GM12878 (cell line): ENCODE data around the gene EHD1. TPM values are rescaled to one million over a fixed set of nuclear protein-coding genes. Genes with fewer than 3 reads are reported as not detected.

Source experiments
- DPF2 ChIP-seq: fragments of 450-650 bp; IDR thresholded peaks from 2 replicates; pipeline ENCODE4 v1.6.1; 2017; ENCODE audit warnings: mild to moderate bottlenecking
- EP300 ChIP-seq, 2 experiments: fragments of 150-350 bp in 1 of 2; IDR thresholded peaks; 2 replicates each; pipeline ENCODE4 v1.6.1; 2011 to 2012; ENCODE audit warnings: low read depth in 2 of 2, low read length in 2 of 2, borderline replicate concordance in 1 of 2, improper control_type of control experiment in 1 of 2, inconsistent platforms in 1 of 2; ENCODE audit not compliant: control insufficient read depth in 1 of 2
- KDM1A ChIP-seq: fragments of 200-600 bp; sonication (generic); IDR thresholded peaks from 2 replicates; pipeline ENCODE4 v1.6.1; 2016; ENCODE audit warnings: borderline replicate concordance
- MYC ChIP-seq: IDR thresholded peaks from 2 replicates; pipeline ENCODE4 v1.6.1; 2011; ENCODE audit warnings: mild to moderate bottlenecking, low read length, moderate library complexity, inconsistent platforms; ENCODE audit not compliant: insufficient read depth, insufficient replicate concordance, insufficient read length, severe bottlenecking
- NFYA ChIP-seq: IDR thresholded peaks from 2 replicates; pipeline ENCODE4 v1.6.1; 2011; ENCODE audit warnings: low read depth, mild to moderate bottlenecking, low read length, improper control_type of control experiment, borderline replicate concordance
- NR2C2 ChIP-seq: IDR thresholded peaks from 2 replicates; pipeline ENCODE4 v1.6.1; 2011; ENCODE audit warnings: borderline replicate concordance, low read depth; ENCODE audit not compliant: control insufficient read depth, insufficient read length
- NRF1 ChIP-seq: conservative IDR thresholded peaks from 2 replicates; pipeline ENCODE4 v1.6.1; 2011; ENCODE audit warnings: mild to moderate bottlenecking, low read depth, low read length, improper control_type of control experiment
- PAX5 ChIP-seq: IDR thresholded peaks from 2 replicates; pipeline ENCODE4 v1.6.1; 2011; ENCODE audit warnings: low read depth, low read length, borderline replicate concordance
- POLR2A ChIP-seq: IDR thresholded peaks from 2 replicates; pipeline ENCODE4 v1.6.1; 2011; ENCODE audit warnings: low read depth, mild to moderate bottlenecking, low read length
- POU2F2 ChIP-seq: IDR thresholded peaks from 3 replicates; pipeline ENCODE4 v1.6.1; 2011; ENCODE audit warnings: low read depth, mild to moderate bottlenecking, low read length, borderline replicate concordance
- SKIL ChIP-seq: fragments of 450-650 bp; IDR thresholded peaks from 2 replicates; pipeline ENCODE4 v1.6.1; 2017; ENCODE audit warnings: mild to moderate bottlenecking, low read depth, inconsistent platforms; ENCODE audit not compliant: poor library complexity, severe bottlenecking
- SPI1 ChIP-seq: IDR thresholded peaks from 2 replicates; pipeline ENCODE4 v1.6.1; 2011; ENCODE audit warnings: low read depth, mild to moderate bottlenecking, low read length, moderate library complexity, borderline replicate concordance; ENCODE audit not compliant: insufficient read depth
- SREBF2 ChIP-seq: IDR thresholded peaks from 2 replicates; pipeline ENCODE4 v1.6.1; 2012; ENCODE audit warnings: mild to moderate bottlenecking, low read length
- TAF1 ChIP-seq: IDR thresholded peaks from 2 replicates; pipeline ENCODE4 v1.6.1; 2011; ENCODE audit warnings: mild to moderate bottlenecking, low read depth, low read length, borderline replicate concordance
- TBL1XR1 ChIP-seq: IDR thresholded peaks from 2 replicates; pipeline ENCODE4 v1.6.1; 2012; ENCODE audit warnings: low read depth, low read length, improper control_type of control experiment
- TCF12 ChIP-seq: IDR thresholded peaks from 2 replicates; pipeline ENCODE4 v1.6.1; 2011; ENCODE audit warnings: low read depth, mild to moderate bottlenecking, low read length
- YY1 ChIP-seq: IDR thresholded peaks from 2 replicates; pipeline ENCODE4 v1.6.1; 2011; ENCODE audit warnings: low read depth, mild to moderate bottlenecking, low read length
- ZBTB11 ChIP-seq: fragments of 450-650 bp; formaldehyde crosslinking; IDR thresholded peaks from 2 replicates; pipeline ENCODE4 v1.5.0; 2022; ENCODE audit warnings: mild to moderate bottlenecking, missing genetic modification characterization
- polyA plus RNA-seq, 11 experiments: library from polyadenylated mRNA; depleted of rRNA in 4 of 11; unstranded in 6 of 11; stranded (reverse) in 5 of 11; fragments of >200 nt; fragmentation: Nextera tagmentation in 4 of 11; fragmentation: Illumina TruSeq in 1 of 11; extraction: Ambion mirVana in 4 of 11; extraction: Trizol in 1 of 11; gene quantifications; 1 replicate in 1 of 11; 2 replicates in 10 of 11; pipeline versions ENCODE4 v1.2.1 to v1.2.3, GENCODE V29; 2011 to 2016; ENCODE audit warnings: inconsistent platforms in 2 of 11, missing spikeins in 2 of 11, low read depth in 1 of 11
- total RNA-seq, 4 experiments: library from RNA; depleted of rRNA in 3 of 4; stranded (reverse); fragments of >200 nt in 3 of 4; fragmentation: Illumina TruSeq in 1 of 4; extraction: Trizol in 1 of 4; gene quantifications; 2 replicates each; pipeline versions ENCODE4 v1.2.1 to v1.2.3, GENCODE V29; 2013 to 2021
- TF ChIP-seq, protein P1 (sequence below): fragments of 450-650 bp; IDR thresholded peaks from 2 replicates; pipeline ENCODE4 v1.6.1; 2017; ENCODE audit warnings: low read depth, mild to moderate bottlenecking, moderate library complexity
- TF ChIP-seq, protein P2 (sequence below): fragments of 150-350 bp; IDR thresholded peaks from 2 replicates; pipeline ENCODE4 v1.6.1; 2014; ENCODE audit warnings: mild to moderate bottlenecking, low read depth, low read length

Gene EHD1
- total and polyA plus RNA-seq, 10 of the 15 experiments (the other 5 are each of a cell fraction or from before 2014, with no cell fraction given), result 1.0 to 165 (median 66.5) TPM

DNA sequence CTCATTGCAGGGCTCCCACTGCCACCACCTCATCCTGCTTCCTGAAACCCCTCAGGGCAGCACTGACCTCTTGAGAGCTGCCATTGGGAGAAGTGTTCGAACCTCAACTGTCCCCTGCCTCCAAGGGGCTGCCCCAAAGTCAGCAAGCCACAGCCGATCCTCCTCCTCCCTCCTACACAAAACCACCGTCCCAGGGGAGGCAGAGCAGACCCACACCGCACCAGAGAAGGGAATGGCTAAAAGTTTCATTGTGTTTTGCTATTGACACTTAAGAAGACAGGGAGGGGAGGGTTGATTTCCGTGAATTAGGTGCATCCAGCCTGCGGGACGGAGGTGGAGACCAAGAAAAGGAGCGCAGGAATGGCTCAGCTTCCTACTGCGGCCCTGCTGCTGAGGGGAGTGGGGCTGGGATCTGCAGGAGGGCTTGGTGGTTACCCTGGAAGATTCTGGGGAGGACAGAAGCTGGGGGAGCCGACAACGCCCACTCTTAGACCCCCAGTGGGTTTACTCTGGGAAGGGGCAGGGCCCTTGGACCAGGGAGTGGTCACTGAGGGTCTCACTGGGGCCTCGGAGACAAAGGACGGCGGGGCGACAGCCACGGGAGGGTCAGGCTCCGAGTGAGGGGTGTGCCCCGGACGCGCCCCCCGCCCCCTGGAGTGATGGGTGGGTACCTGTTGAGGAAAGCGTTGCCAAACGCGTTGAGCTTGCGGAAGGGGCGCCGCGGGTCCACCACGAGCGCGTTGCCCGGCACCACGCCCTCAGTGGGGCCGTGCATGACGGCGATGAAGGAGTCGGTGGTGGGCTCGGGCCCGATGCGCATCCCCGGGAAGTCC lies 815 bp downstream of the EHD1 start (continued):
- peak; percentile 48 for TF ChIP-seq SKIL
- TF ChIP-seq EP300 (IDR thresholded peaks at IDR 0.05; ENCODE audit: borderline replicate concordance in 1 of 2, control insufficient read depth in 1 of 2, low read depth in 2 of 2, low read length in 2 of 2), result peak in 1 of 2 experiments; percentile 62; a peak in 3 of 4 replicates
- no peak for TF ChIP-seq SREBF2
- TF ChIP-seq ZBTB11 (CRISPR knock-in tag), result no peak
- TF ChIP-seq, protein P1, sequence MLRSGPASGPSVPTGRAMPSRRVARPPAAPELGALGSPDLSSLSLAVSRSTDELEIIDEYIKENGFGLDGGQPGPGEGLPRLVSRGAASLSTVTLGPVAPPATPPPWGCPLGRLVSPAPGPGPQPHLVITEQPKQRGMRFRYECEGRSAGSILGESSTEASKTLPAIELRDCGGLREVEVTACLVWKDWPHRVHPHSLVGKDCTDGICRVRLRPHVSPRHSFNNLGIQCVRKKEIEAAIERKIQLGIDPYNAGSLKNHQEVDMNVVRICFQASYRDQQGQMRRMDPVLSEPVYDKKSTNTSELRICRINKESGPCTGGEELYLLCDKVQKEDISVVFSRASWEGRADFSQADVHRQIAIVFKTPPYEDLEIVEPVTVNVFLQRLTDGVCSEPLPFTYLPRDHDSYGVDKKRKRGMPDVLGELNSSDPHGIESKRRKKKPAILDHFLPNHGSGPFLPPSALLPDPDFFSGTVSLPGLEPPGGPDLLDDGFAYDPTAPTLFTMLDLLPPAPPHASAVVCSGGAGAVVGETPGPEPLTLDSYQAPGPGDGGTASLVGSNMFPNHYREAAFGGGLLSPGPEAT, result peak; percentile 43; the same call in 1 of the 2 replicates
- peak; percentile 72; the same call in 1 of the 3 replicates for TF ChIP-seq POU2F2
- no peak for TF ChIP-seq NR2C2
- 0 out of 2 replicates have a peak, but pooled peaks have one; percentile 56 for TF ChIP-seq PAX5
- TF ChIP-seq KDM1A, result no peak
- TF ChIP-seq TCF12, result no peak
- TF ChIP-seq TBL1XR1, result peak; percentile 69; the same call in 1 of the 2 replicates
- TF ChIP-seq NFYA, result no peak
- TF ChIP-seq DPF2, result 0 out of 2 replicates have a peak, but pooled peaks have one; percentile 29
- TF ChIP-seq TAF1, result 0 out of 2 replicates have a peak, but pooled peaks have one; percentile 41
- TF ChIP-seq YY1, result peak; percentile 40; the same call in 1 of the 2 replicates
- TF ChIP-seq SPI1, result no peak
- TF ChIP-seq NRF1, result no peak
- TF ChIP-seq MYC, result no peak
- TF ChIP-seq, protein P2, sequence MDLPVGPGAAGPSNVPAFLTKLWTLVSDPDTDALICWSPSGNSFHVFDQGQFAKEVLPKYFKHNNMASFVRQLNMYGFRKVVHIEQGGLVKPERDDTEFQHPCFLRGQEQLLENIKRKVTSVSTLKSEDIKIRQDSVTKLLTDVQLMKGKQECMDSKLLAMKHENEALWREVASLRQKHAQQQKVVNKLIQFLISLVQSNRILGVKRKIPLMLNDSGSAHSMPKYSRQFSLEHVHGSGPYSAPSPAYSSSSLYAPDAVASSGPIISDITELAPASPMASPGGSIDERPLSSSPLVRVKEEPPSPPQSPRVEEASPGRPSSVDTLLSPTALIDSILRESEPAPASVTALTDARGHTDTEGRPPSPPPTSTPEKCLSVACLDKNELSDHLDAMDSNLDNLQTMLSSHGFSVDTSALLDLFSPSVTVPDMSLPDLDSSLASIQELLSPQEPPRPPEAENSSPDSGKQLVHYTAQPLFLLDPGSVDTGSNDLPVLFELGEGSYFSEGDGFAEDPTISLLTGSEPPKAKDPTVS, result no peak
- no peak; the same call in 1 of the 2 replicates for TF ChIP-seq POLR2A
